Measurements from ENCODE around the gene CCDC192.

DNA sequence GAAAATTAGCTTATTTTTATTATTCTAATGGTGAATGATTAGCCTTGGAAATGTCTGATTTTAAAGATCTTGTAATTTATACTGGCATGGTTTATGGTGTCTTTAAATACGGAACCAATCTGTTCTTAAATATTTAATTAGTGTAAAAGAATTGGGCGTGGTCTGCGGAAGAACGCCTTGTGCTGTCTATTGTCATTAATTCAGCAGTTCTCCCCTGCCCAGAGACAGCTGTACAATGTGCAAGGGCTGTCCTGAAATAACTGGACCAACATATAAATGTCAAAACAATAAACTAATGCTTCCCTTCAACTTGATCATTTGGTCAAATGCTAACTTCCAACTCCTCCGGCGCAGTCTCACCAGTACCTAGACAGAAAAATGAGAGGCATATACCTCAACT lies 124.3 kb downstream of the CCDC192 start:
- TF ChIP-seq, protein P1, sequence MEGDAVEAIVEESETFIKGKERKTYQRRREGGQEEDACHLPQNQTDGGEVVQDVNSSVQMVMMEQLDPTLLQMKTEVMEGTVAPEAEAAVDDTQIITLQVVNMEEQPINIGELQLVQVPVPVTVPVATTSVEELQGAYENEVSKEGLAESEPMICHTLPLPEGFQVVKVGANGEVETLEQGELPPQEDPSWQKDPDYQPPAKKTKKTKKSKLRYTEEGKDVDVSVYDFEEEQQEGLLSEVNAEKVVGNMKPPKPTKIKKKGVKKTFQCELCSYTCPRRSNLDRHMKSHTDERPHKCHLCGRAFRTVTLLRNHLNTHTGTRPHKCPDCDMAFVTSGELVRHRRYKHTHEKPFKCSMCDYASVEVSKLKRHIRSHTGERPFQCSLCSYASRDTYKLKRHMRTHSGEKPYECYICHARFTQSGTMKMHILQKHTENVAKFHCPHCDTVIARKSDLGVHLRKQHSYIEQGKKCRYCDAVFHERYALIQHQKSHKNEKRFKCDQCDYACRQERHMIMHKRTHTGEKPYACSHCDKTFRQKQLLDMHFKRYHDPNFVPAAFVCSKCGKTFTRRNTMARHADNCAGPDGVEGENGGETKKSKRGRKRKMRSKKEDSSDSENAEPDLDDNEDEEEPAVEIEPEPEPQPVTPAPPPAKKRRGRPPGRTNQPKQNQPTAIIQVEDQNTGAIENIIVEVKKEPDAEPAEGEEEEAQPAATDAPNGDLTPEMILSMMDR (IDR thresholded peaks at IDR 0.05) = no peak
- no peak for TF ChIP-seq ZFX (IDR thresholded peaks at IDR 0.05; ENCODE audit: borderline replicate concordance)
